ENCODE measurements around the gene RNASE1.
"Not testable (repeated sequence)": the region's sequence is repeated elsewhere in the genome, so short reads cannot be mapped to it uniquely, and the experiment has no call there.

Gene RNASE1

DNA sequence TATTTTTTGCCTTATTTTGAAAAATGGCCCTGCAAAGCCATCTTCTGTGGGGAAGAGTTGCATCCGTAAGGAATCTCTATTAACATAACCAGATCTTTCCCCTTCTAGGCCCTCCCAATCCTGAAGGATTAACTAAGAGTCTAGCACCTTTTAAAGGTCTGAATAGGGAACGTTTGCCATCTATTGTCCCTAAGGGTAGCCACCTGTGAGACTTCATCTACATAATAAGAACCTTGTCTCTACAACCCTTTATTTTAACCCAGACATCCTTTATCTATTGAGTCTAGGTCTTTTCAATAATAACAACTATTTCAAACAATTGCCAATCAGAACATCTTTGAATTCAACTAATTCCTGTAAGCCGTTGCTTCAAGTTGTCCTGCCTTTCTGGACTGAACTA, 30.0 kb downstream of the RNASE1 start:
- no peak for DNase-seq (ENCODE audit: low spot score)

- no peak for DNase-seq (ENCODE audit: low spot score)
Observed at GRCh38 chr14:20769421-20769820, 33.2 kb downstream of the RNASE1 start.

GRCh38 chr14:20768593-20768892, 34.1 kb downstream of the RNASE1 start:
- DNase-seq (ENCODE audit: low spot score): no peak

- DNase-seq (ENCODE audit: low spot score): no peak
Observed at GRCh38 chr14:20760950-20761349, 41.7 kb downstream of the RNASE1 start.

GRCh38 chr14:20759465-20759864, 43.2 kb downstream of the RNASE1 start:
- DNase-seq (ENCODE audit: low spot score): not testable (repeated sequence)

DNA sequence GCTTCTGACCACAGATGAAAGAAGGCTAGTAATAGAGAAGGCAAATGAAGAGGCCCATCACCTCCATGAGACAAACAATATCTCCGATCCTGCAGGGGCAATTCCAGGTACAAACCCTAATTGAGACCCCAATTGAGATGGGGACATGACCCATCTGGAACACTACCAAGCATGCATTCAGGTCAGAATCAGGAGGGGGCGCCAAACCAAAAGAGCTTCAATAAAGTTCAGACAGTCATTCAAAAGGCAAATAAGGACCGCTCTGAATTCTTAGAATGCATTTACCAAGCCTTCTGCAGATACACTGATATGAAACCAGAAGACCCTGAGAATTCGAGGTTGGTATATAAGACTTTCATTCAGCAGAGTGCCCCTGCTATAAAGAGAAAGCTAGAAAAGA, 44.7 kb downstream of the RNASE1 start:
- DNase-seq (ENCODE audit: low spot score): peak; percentile 30

DNA sequence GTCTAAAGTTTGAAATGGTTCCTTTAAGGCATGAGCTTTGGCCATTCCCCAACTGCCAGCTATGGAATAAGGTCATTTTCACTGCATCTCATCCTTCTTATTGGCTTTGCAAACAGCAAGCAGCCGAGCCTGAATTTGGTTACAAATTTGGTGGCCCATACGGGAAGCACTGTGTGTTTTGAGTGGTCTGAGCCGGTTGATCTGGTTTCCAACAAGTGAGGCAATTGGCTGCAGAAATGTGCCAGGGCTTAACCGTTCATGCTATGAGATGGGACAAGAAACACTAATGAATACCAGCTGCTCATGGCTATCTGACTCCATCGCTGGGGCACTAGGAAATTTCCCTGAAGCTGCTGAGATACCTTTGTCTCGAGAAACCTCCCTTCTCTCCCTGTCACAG, 47.6 kb downstream of the RNASE1 start:
- no peak for DNase-seq (ENCODE audit: low spot score)

GRCh38 chr14:20754308-20754707, 48.3 kb downstream of the RNASE1 start:
- DNase-seq (ENCODE audit: low spot score): no peak

DNA sequence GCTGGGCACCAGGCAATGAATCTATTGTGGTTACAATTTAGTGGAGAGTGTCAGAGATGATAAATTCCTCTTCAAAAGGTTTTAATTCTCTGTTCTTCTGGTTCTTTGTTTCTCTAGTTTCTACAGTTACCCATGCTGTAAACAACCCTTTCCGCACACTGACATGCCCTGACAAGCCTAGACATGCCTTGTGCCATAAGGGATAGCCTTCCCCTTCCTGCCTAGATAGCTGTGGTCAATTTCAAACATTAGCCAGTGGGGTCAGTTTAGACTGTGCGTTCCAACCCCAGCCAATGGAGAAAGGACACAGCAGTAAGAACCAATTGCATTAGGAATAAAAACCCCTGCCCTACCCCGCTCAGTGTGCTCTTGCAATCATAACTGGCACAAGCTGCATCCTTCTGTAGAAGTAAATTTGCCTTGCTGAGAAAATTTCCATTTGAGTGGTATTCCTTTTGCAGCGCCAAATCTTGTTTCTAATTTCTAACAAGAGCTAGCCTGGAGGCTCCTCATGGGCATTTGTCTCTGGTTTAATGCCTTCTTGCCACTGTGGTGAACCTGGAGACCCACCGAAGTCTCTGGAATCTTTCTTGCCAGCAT, 50.6 kb downstream of the RNASE1 start:
- DNase-seq (ENCODE audit: low spot score): no peak

All from activated CD4-positive, alpha-beta T cell treated with anti-CD3 and anti-CD28 coated beads, Interleukin-2, Interleukin-4, amounts not matched to agents 100 ng/mL and 50 ng/mL, durations not matched to agents 16 hours and 8 hours (primary cell).